Activated B cell treated with CpG ODN at 0.5 μM for 24 hours (primary cell): Measurements from ENCODE around the gene STK32A. TPM values are rescaled to one million over a fixed set of nuclear protein-coding genes. Genes with fewer than 3 reads are reported as not detected.
"Not testable (repeated sequence)": the region's sequence is repeated elsewhere in the genome, so short reads cannot be mapped to it uniquely, and the experiment has no call there.

Experiments
- ATAC-seq: fragments of 200-7000 bp; cut with Tn5 transposase; one replicate; pipeline ENCODE4 v1.10.0; 2021; ENCODE audit warnings: low read depth, mild to moderate bottlenecking, moderate library complexity
- CTCF ChIA-PET: fragments of 350-600 bp; sonication (Branson Sonifier 250); formaldehyde crosslinking; loops from one replicate; lab custom pipeline; 2021; ENCODE audit warnings: antibody characterized with exemption; lab: Charles Lee
- POLR2A ChIA-PET: fragments of 350-600 bp; sonication (Branson Sonifier 250); formaldehyde crosslinking; loops from one replicate; lab custom pipeline; 2021; ENCODE audit warnings: antibody characterized with exemption; lab: Charles Lee
- DNase-seq: peaks from one replicate; pipeline ENCODE4 v3.0.0; 2022
- H3K27ac Mint-ChIP-seq: one replicate; pipeline ENCODE4 v1.8.0; 2020; ENCODE audit warnings: mixed read lengths
- H3K27me3 Mint-ChIP-seq: one replicate; pipeline ENCODE4 v1.8.0; 2021; ENCODE audit warnings: mixed read lengths
- H3K36me3 Mint-ChIP-seq: one replicate; pipeline ENCODE4 v1.8.0; 2021; ENCODE audit warnings: low read depth, mixed read lengths
- H3K4me1 Mint-ChIP-seq: one replicate; pipeline ENCODE4 v1.8.0; 2021; ENCODE audit warnings: mixed read lengths
- H3K4me3 Mint-ChIP-seq: one replicate; pipeline ENCODE4 v1.8.0; 2020; ENCODE audit warnings: mild to moderate bottlenecking, mixed read lengths
- H3K9me3 Mint-ChIP-seq: one replicate; pipeline ENCODE4 v1.8.0; 2020; ENCODE audit warnings: mixed read lengths
- intact Hi-C: fragments of 100-400 bp; cut with micrococcal nuclease; formaldehyde crosslinking; loops from one replicate; pipeline ENCODE4 v1.15.1; 2024
- total RNA-seq: library from RNA; stranded (reverse); gene quantifications from 2 replicates; pipeline ENCODE4 v1.2.3, GENCODE V29; 2022
- TF ChIP-seq, protein P1 (sequence below): fragments of 200-600 bp; IDR thresholded peaks from one replicate; pipeline ENCODE4 v1.8.0; 2022; ENCODE audit warnings: antibody characterized with exemption, mild to moderate bottlenecking

STK32A gene
- total RNA-seq, 1 donor from 2014 or later, result not detected

DNA sequence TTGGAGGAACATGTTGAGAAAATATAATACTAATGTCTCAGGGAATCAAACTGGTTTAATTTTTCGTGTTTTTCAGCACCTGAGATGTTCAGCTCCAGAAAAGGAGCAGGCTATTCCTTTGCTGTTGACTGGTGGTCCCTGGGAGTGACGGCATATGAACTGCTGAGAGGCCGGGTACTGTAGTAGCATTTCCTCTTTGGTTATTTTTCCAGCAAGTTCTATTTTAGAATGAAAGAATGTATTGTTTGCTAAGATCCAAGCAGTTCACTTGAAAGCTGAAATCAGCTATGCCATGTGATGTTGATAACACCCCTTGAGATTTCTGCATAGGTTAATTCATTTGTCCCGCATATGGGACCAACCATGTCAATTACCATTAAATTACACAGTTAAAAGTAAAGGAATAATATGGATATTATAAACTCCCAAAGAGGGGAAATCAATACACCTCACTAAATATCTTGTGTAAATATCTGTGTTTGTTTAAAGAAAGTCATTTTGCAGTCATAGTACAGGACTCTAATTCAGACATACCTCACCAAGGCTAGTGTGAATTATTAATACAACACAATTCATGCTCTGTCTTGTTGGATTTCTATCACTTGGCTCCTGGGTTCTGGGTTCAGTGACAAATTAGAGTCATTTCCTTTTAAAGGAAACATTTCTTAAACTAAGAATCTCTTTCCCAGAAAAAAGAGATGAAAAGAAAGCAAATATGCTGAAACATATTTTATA is 126.8 kb downstream of the STK32A start:
- POLR2A ChIA-PET, result no interaction called here
- intact Hi-C loops, result no loop called here
- Mint-ChIP-seq H3K4me3 (no peak overlapping the region), H3K36me3 (no peaks in the 10 kb centered on the region), H3K4me1 (no peaks in the 10 kb centered on the region), H3K27ac (no peak overlapping the region), H3K27me3 (no peaks in the 10 kb centered on the region), H3K9me3 (no peaks in the 10 kb centered on the region)
- DNase-seq, result no peak
- TF ChIP-seq, protein P1, sequence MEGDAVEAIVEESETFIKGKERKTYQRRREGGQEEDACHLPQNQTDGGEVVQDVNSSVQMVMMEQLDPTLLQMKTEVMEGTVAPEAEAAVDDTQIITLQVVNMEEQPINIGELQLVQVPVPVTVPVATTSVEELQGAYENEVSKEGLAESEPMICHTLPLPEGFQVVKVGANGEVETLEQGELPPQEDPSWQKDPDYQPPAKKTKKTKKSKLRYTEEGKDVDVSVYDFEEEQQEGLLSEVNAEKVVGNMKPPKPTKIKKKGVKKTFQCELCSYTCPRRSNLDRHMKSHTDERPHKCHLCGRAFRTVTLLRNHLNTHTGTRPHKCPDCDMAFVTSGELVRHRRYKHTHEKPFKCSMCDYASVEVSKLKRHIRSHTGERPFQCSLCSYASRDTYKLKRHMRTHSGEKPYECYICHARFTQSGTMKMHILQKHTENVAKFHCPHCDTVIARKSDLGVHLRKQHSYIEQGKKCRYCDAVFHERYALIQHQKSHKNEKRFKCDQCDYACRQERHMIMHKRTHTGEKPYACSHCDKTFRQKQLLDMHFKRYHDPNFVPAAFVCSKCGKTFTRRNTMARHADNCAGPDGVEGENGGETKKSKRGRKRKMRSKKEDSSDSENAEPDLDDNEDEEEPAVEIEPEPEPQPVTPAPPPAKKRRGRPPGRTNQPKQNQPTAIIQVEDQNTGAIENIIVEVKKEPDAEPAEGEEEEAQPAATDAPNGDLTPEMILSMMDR, result no peak
- no peak for ATAC-seq
- CTCF ChIA-PET, result no interaction called here

DNA sequence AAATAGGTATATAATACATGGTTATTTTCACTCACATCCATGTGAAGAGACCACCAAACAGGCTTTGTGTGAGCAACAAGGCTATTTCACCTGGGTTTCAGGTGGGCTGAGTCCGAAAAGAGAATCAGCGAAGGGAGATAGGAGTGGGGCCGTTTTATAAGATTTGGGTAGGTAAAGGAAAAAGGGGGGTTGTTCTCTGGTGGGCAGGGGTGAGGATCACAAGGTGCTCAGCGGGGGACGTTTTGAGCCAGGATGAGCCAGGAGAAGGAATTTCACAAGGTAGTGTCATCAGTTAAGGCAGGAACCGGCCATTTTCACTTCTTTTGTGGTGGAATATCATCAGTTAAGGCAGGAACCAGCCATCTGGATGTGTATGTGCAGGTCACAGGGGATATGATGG is 132.6 kb downstream of the STK32A start:
- DNase-seq, H3K4me1 Mint-ChIP-seq, POLR2A ChIA-PET, H3K27ac Mint-ChIP-seq, intact Hi-C loops, H3K36me3 Mint-ChIP-seq, CTCF ChIA-PET, H3K4me3 Mint-ChIP-seq, H3K9me3 Mint-ChIP-seq, ATAC-seq, H3K27me3 Mint-ChIP-seq: not testable (repeated sequence)

DNA sequence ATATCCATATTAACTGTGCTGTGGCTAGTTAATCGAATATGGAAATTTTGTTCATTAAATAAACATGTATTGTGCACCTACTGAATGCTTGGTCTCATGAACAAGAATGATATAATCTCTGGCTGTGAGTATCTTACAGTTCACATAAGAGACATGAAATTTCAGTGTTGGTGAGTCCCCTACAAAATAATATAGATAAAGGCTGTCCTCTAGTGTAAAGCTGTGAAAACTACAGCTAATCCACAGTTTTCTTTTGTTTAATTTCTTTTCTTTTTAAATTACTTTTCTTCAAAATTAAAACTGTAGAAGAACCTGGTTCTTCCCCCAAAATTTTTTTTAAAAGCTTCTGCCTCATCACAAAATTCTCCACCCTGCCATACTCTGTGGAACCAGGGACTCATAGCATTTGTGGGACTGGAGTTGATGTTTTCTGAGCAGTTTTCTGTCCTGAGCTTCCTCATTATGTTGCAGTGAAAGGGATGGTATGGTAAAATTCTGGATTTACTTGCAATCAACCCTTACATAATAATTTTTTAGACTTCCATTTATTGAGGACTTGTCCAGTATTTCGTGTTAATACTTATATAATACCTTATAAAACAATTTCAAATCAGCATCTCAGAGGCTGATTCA is 135.0 kb downstream of the STK32A start:
- POLR2A ChIA-PET, result no interaction called here
- no peaks in the 10 kb centered on the region for H3K36me3 Mint-ChIP-seq
- CTCF ChIA-PET, result no interaction called here
- DNase-seq (no peak), ATAC-seq (no peak)
- peaks cover 4% of the 10 kb centered on the region for H3K9me3 Mint-ChIP-seq
- no peaks in the 10 kb centered on the region for H3K4me1 Mint-ChIP-seq
- H3K27ac Mint-ChIP-seq, result no peak overlapping the region
- no peak overlapping the region for H3K4me3 Mint-ChIP-seq
- TF ChIP-seq, protein P1, result no peak
- H3K27me3 Mint-ChIP-seq, result peaks cover 2% of the 10 kb centered on the region
- intact Hi-C loops, result no loop called here

DNA sequence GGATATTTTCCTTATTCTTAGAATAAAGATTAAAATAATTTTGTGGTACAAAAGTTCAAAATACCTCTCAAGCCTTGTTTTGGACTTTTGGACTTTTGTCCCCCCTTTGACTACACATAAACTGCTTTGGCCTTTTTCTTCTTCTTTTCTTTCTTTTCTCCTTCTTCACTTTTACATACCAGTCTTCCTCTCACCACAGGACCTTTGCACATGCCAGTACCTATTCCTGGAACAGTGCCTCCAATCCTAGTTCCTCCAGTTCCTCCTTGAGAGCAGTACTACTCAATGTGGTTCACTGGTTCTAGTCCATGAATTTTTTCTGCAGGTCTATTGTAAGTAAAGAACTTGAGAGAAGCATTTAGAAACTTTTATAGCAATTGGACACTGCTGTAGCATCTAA is 136.5 kb downstream of the STK32A start:
- ChIA-PET CTCF (no interaction called here), POLR2A (no interaction called here)
- no peaks in the 10 kb centered on the region for H3K4me1 Mint-ChIP-seq
- TF ChIP-seq, protein P1, result no peak
- H3K4me3 Mint-ChIP-seq, result no peak overlapping the region
- intact Hi-C loops, result no loop called here
- no peak for DNase-seq
- no peaks in the 10 kb centered on the region for H3K36me3 Mint-ChIP-seq
- H3K27ac Mint-ChIP-seq, result no peak overlapping the region
- H3K9me3 Mint-ChIP-seq, result peaks cover 4% of the 10 kb centered on the region
- peaks cover 2% of the 10 kb centered on the region for H3K27me3 Mint-ChIP-seq
- no peak for ATAC-seq

DNA sequence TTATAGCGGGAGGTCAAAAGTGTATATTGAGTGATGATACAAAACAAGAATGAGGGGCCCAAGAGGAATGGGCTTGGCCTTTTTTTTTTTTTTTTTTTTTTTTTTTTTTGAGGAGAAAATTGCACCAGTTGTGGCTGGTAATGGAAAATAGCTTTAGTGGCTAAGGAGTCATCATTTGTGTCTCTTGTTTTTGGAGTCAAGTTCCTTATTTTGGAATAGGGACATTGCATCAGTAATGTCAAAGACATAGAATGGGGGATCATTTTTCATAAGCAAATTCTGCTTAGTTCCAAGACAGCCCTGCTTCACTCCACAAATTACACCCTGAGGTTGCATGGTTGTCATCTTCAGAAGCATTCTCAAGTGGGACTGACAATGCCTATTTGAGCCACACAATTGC is 137.4 kb downstream of the STK32A start:
- intact Hi-C loops, result no loop called here
- DNase-seq, result no peak
- Mint-ChIP-seq H3K27me3 (peaks cover 2% of the 10 kb centered on the region), H3K4me1 (no peaks in the 10 kb centered on the region), H3K4me3 (no peak overlapping the region), H3K36me3 (no peaks in the 10 kb centered on the region), H3K9me3 (peaks cover 4% of the 10 kb centered on the region), H3K27ac (no peak overlapping the region)
- POLR2A ChIA-PET, result no interaction called here
- CTCF ChIA-PET, result no interaction called here
- TF ChIP-seq, protein P1, result no peak
- ATAC-seq, result no peak
